GM21447 (cell line): Measurements from ENCODE around the gene NLE1.
"Not testable (repeated sequence)": the region's sequence is repeated elsewhere in the genome, so short reads cannot be mapped to it uniquely, and the experiment has no call there.

Source experiments
- ATAC-seq: cut with Tn5 transposase; IDR thresholded peaks from one replicate; pipeline ENCODE4 v1.9.1; 2021; ENCODE audit not compliant: unreplicated experiment

The NLE1 gene

DNA sequence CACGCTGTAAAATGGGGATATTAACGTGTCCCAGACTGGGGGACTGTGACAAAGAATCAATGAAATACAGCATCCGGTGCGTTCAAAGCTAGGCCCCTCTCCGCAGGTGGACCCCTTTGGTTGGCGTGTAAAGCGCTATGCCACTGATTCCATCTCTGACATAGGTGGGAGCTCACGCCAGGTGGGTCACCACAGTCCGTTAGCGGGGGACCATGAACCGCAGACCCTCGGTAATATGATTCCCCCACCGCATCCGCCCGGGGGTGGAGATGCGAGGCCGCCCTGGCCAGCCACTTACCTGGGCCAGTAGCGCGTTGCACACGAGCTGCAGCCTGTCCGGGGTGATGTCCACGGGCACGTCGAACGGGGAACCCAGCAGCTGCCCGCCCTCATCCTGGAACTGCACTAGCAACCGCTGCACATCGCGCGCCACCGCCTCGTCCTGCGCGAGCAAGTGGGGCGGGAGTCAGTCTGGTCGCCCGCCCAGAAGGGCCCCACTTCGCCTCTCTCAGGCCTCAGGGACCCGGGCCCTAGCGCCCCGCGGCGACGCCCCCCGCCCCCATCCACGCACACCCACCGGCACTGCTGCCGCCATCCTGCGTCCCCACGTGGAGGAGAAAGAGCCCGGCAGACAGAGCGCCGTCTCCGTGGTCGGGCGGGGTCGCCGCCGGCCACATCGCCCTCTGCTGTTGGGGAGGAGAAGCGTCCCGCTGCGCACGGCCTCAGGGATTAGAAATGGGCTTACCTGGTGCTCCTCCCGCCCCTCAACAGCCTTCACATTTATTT, at the start of gene NLE1:
Gene NLE1, minus strand, starts transcription at position 623 of the 786 bp plus-strand sequence. Its CDS starts 28 bp downstream, at position 595.
- ATAC-seq = peak; percentile 83

DNA sequence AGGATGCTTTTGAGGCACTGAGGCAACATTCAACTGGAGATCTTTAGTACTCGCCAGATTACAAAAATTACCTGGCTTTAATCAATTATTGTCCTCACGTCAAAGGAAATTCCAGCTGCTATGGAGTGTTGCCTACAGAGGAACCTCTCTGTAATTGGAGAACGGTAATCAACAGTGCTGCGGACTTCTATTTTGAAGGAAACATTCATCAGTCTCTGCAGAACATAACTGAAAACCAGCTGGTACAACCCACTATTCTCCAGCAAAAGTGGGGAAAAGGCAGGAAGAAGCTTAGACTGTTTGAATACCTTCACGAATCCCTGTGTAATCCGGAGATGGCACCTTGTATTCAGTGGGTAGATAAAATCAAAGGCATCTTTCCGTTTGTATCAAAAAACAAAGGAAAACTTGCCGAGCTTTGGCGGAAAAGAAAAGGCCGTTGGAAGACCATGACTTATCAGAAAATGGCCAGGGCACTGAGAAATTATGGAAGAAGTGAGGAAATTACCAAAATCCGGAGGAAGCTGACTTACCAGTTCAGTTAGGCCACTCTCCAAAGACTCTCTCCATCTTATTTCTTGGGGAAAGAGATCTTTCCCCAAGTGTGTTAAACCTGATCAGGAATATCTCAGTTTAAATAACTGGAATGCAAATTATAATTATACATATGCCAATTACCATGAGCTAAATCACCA, 49.0 kb upstream of the NLE1 start:
- no peak for ATAC-seq

DNA sequence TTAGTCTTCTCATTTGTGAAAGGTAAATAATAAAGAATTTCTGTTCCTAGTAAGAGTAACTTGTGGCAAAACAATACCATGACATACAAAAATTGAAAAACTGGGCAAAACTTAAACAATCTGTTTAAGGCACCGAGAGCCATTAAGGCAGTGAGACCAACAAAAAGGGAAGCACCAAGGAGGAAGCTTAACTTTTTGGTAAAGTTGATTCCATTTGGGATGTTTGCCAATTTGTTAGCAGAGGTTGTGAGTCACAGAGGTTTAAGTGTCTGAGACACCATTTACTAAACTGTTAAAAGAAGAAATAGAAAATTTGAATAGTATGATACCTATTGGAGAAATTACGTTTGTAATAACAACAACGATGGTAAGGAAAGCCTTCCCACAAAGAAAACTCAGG, 47.2 kb upstream of the NLE1 start:
- no peak for ATAC-seq

DNA sequence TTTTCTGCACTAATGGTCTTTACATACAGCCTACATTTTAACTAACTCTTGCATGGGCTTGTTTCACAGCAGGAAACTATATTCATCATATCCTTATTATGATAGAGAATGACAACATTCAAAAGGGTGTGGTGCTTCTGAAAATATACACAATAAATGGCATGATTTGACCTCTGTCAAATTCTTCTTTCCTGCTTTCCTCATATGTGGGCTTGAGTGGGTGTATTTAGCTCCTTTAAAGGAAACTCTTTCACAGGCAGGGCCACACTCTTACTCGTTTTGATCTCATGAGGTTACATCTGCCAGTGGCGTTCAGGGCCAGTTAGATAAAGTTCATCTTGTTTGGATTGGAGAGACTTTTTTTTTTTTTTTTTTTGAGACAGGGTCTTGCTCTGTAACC, 46.0 kb upstream of the NLE1 start:
- no peak for ATAC-seq

DNA sequence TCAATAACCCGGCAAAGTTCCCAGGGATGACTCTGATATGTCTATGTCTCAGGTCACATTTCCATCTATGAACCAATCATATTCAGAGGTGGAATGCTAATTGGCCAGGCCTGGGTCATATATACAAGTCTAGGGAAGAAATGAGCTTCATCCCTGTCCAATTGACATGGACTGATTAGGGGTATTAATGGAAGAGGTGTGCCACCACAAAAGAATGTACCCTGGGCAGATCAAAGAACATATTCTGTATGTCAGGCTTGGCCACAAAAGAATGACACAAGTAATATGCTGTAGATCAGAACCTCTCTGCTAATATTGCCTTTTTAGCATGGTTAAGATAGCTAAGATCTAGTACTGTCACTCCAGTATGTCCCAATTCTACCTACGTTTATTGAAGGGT, 45.4 kb upstream of the NLE1 start:
- no peak for ATAC-seq

DNA sequence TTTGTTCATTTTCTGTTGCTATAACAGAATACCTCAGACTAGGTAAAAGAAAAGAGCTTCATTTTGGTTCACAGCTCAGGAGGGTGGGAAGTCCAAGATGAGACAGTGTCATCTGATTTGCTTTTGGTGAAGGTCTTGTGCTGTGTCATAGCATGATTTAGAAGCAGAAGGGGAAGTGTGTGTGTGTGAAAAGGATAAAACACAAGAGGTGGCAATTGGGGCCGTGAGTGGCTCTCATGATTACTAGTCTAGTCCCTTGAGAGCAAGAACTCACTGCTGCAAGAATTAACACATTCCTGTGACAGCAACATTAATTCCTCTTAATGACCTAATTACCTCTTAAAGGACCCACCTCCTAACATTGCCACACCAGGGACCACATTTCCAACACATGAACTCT, 43.7 kb upstream of the NLE1 start:
- no peak for ATAC-seq

DNA sequence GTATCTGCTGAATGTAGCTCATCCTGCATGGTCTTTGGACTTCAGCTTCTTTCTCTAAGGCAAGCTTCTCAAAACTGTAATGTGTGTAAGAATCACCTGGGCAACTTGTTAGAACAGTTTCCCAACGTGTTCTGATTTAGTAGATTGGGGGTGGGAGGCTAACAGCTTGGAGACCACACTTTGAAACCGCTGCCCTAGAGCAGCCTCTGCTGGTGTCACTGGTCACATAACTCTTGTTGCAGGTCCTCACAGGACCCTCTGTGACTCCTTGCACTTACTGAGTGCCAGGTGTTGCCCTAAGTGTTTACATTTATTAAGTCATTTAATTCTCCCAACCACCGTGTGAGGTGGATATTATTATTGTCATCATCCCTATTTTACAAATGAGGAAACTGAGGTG, 42.2 kb upstream of the NLE1 start:
- ATAC-seq = no peak

DNA sequence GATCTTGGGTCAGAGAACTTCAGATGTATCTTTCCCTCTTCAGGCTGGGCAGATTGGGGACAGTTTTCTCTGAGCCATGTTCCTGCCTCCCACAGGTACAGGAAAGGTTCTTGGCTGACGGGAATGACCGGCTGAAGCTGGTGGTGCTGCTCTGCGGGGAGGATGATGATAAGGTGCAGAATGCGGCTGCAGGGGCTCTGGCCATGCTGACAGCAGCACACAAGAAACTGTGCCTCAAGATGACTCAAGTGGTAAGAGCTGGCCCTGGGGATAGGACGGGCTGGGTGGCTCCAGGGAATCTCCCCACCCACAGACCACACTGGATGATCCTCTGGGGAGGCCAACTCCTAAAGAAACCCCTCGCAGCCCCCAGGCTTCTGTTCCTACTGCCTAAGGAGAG, 41.2 kb upstream of the NLE1 start:
- no peak for ATAC-seq

DNA sequence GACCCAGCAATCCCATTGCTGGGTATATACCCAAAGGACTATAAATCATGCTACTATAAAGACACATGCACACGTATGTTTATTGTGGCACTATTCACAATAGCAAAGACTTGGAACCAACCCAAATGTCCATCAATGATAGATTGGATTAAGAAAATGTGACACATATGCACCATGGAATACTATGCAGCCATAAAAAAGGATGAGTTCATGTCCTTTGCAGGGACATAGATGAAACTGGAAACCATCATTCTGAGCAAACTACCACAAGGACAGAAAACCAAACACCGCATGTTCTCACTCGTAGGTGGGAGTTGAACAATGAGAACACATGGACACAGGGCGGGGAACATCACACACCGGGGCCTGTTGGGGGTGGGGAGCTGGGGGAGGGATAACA, 37.3 kb upstream of the NLE1 start:
- ATAC-seq = not testable (repeated sequence)

DNA sequence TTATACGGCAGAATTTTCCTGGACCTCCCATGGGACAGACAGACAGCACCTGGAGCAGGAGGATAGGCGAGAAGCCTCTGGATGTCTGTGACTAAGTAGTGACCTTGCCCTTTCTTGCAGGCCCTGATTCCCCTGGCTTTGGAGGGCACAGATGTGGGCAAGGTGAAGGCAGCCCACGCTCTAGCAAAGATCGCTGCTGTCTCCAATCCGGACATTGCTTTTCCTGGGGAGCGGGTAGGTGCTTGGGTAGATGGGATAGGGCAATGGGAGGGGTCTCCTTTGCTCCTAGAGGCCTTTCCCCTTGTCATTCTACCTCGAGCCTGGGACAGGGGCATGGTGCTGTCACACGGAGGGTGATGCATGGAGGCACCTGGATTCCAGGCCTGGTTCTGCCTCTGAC, 34.8 kb upstream of the NLE1 start:
- no peak for ATAC-seq

DNA sequence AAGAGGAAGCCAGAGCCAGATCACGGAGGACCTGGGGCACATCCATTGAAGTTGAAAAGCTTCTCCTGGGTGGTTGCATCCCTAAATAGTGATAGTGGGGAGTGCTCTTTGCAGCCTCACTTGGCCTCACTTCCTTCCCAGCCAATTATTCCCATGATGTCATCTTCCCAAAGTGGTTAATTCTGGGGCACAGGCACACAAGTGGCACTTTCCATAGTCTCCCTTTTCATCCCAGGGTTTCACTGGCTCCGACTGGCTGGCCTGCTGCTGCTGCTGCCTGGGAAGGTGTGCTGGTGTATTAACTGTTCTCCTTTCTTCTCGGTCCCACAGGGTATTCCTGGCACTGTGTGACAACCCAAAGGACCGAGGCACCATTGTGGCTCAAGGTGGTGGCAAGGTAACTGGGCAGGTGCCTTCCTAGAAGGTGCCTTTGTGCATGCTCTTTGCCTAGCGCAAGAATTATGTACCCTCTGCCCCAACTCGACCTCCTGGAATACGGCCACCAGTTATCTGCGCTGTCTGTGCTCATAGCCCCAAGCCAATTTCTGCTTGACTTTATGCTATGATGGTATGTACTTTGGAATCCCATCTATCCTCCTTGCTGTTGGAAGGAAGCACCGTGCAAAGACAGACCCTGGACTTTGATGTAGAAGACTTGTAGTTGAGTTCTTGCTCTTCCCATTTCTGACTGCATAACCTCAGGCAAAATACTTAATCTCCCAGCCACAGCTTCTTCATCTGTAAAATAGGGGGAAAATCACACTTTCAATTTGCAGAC, 33.7 kb upstream of the NLE1 start:
- no peak for ATAC-seq

DNA sequence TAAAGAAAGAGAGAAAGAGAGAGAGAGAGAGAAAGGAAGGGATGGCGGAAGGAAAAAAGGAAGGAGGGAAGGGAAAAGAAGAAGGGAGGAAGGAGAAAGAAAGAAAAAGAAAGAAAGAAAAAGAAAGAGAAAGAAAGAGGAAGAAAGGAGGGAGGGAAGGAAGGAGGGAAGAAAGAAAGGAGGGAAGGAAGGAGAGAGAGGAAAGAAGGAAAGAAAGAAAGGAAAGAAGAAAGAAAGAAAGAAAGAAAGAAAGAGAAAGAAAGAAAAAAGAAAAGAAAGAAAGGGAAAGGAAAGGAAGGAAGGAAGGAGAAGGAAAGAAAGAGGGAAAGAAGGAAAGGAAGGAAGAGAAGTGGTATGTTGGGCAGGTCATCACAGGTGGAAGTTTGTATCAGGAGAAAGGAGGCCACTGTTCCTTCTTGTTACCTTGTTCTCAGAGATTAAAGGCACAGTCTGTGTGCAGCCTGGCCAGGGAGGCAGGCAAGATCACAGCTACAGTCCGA, 32.8 kb upstream of the NLE1 start:
- ATAC-seq = no peak

DNA sequence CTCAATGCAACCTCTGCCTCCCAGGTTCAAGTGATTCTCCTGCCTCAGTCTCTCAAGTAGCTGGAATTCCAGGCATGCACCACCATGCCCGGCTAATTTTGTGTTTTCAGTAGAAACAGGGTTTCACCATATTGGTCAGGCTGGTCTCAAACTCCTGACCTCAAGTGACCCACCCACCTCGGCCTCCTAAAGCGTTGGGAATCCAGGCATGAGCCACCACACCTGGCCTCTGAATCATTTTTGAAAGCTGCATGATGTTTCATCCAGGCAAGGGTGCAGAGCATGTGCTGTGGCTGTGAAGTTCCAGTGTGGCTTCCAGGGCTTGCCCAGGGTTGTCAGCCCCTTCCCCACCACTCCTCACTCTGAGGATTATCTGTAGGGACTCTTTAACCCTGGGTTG, 30.2 kb upstream of the NLE1 start:
- ATAC-seq = not testable (repeated sequence)

DNA sequence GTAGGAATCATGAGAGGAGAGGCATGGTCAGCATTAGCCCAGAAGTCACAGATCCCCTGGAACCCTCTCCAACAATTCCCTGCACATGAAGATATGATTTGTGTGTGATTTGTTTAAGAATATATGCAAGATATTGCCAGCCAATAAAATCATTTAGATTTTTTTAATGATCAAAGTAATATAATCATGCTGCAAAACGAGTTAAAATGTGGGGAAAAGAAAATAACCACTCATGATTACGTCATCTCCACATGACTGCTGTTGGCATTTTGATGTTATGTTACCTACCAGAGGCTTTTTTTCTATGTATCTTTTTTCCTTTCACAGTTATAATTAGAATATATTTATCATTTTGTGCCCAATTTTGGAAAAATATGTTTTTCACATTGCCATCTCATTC, 29.7 kb upstream of the NLE1 start:
- ATAC-seq = no peak

DNA sequence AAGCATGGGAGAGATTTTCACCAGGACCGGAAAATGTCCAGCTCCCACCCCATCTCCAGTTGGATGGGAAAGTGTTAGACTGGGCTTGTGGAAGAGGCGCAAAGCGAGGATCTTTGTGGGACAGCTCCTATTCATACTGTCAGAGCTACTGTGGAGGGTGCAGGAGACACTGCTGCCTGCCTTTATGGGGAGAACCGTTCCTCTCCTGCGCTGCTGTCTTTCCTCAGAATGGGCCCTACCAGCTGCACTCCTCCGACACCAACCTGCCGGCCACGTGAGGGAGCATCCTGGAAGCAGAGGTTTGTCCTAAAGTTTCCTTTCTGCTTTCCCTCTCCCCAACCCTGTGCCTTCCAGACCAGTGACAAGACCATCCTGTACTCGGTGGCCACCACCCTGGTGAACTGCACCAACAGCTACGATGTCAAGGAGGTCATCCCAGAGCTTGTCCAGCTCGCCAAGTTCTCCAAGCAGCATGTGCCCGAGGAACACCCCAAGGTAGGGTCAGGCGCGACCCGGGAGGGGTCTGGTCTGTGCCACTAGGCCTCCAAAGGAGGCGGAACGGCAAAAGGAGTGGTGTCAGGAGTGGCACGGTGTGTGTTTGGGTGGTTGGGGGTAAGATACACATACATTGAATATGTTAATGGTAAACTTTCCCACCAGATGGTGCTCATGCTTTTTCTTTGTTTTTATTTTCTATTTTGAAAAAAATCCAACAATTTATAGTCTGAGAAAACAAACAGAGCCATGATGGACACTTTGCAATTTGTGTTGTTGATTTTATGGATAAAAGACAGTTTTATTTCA, 29.1 kb upstream of the NLE1 start:
- ATAC-seq = no peak

DNA sequence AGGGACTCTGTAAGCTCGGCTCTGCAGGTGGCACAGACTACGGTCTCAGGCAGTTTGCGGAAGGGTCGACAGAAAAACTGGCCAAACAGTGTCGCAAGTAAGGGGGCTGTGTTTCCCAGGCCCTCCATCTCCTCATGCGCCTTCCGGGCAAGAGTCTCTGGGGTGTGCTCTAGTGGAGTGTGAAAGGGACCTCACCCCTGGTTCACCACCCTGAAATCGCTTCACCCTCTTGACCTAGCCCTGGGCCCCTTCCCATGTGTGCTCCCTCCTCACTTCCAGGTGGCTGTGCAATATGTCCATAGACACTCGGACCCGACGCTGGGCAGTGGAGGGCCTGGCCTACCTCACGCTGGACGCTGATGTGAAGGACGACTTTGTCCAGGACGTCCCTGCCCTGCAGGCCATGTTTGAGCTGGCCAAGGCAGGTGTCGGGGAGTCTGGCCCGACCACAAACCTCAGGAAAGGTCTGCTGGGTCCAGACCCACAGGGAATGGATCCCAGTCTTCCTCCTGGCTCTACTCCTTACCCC, 27.8 kb upstream of the NLE1 start:
- no peak for ATAC-seq

DNA sequence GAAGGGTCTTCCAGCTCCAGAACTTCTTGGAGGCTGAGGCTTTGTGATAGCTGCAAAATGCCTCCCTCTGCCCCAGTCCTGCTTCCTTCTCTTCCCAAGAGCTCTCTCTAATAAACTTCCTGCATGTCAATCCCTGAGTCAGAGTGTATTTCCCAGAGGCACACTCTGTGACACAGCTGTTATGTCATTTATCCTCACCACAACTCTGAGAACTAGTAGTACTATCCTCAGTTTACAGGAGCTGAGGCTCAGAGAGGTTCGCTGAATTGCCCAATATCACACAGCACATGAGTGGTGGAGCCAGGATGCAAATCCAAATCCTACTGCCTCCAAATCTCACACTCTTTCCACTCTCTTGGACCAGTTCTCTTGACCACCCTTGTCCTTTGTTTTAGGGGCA, 25.6 kb upstream of the NLE1 start:
- no peak for ATAC-seq

DNA sequence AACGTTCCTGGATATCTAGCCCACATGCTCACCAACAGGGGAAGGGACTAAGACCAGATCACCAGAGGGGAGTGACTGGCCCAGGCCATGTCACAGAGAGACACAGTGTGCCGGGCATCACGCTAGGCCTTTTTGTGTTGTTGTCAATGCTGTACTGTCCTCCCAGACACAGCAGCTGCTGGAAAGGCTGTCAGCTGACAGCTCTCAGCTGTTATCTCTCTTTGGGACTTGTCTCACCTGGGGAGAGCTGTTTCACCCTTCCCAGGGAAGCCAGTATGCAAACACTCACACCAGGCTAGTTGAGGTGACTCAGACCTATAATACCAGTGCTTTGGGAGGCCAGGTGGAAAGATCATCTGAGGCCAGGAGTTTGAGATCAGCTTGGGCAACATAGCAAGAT, 24.9 kb upstream of the NLE1 start:
- ATAC-seq = no peak

DNA sequence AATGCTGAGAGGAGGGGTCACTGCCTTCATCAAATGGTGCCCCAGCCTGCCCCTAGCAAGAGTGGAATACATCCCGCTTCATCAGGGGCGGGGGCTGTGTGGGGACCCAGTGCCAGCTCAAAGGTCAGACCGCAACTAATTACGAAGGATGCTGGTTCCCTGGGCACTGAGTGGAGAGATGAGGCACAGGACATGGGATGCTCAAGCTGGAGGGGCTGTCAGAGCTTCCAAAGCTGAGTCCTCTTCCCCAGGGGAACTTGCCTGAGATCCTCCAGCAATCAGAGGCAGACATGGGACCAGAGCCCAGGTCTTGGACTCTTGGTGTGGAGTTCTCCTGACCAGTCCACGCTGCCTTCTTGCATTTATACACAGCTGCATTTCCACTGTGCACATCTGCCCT, 24.4 kb upstream of the NLE1 start:
- ATAC-seq = no peak

DNA sequence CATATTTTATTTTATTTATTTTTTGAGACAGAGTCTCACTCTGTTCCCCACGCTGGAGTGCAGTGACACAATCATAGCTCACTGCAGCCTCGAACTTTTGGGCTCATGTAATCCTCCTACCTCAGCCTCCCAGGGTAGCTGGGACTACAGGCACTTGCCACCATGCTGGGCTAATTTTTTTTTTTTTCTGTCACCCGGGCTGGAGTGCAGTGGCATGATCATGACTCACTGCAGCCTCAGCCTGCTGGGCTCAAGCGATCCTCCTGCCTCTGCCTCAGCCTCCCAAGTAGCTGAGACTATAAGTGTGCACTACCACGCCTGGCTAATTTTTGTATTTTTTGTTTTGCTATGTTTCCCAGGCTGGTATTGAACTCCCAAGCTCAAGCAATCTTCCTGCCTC, 22.6 kb upstream of the NLE1 start:
- no peak for ATAC-seq

DNA sequence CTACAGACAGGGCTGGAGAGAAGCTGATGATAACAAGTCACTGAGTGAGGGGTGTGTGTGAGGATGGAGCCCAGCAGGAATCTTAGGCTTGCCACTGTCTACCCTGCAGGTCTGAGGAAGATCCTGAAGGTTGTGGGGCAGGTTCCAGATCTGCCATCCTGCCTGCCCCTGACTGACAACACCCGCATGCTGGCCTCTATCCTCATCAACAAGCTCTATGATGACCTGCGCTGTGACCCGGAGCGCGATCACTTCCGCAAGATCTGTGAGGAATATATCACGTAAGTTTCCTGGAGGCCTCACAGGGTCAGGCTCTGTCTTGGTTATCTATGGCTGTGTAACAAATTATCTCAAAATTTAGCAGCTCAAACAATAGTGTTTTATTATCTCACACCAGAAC, 21.8 kb upstream of the NLE1 start:
- no peak for ATAC-seq
